HG03571 (cell line): ENCODE measurements around the gene TSHZ1.
A peak's percentile ranks its signal among the peaks of the same experiment; 100 is the strongest.

ENCODE experiments used
- ATAC-seq: cut with Tn5 transposase; IDR thresholded peaks from one replicate; pipeline ENCODE4 v1.9.1; 2021; ENCODE audit not compliant: unreplicated experiment

Gene TSHZ1

GRCh38 chr18:75206452-75207309 lies 3.9 kb upstream of the TSHZ1 start:
- no peak for ATAC-seq

- no peak for ATAC-seq
Observed at GRCh38 chr18:75207310-75208154, 3.1 kb upstream of the TSHZ1 start.

GRCh38 chr18:75208155-75208835 lies 2.3 kb upstream of the TSHZ1 start:
- no peak for ATAC-seq

- peak; percentile 16 for ATAC-seq
Observed at GRCh38 chr18:75208836-75209128, 1.8 kb upstream of the TSHZ1 start.

GRCh38 chr18:75209129-75209950 lies 1.3 kb upstream of the TSHZ1 start, which contains the start of gene PTGR3:
Gene PTGR3, minus strand, starts transcription at chr18:75209139. Its CDS starts 81 bp downstream, at chr18:75209058.
- peak; percentile 48 for ATAC-seq

GRCh38 chr18:75209951-75210258 lies 692 bp upstream of the TSHZ1 start:
- ATAC-seq = no peak

- no peak for ATAC-seq
Observed at GRCh38 chr18:75211002-75211621, 515 bp downstream of the TSHZ1 start.

- no peak for ATAC-seq
Observed at GRCh38 chr18:75211626-75211952, 992 bp downstream of the TSHZ1 start.

- no peak for ATAC-seq
Observed at GRCh38 chr18:75211953-75212750, 1.6 kb downstream of the TSHZ1 start.

GRCh38 chr18:75212751-75213090 lies 2.1 kb downstream of the TSHZ1 start:
- ATAC-seq = no peak

GRCh38 chr18:75213611-75214331 lies 3.2 kb downstream of the TSHZ1 start:
- no peak for ATAC-seq

GRCh38 chr18:75214332-75214690 lies 3.7 kb downstream of the TSHZ1 start:
- ATAC-seq = no peak

GRCh38 chr18:75214766-75215510 lies 4.3 kb downstream of the TSHZ1 start:
- no peak for ATAC-seq

- no peak for ATAC-seq
Observed at GRCh38 chr18:75215663-75216062, 5.1 kb downstream of the TSHZ1 start.

- no peak for ATAC-seq
Observed at GRCh38 chr18:75216212-75216910, 5.8 kb downstream of the TSHZ1 start.

GRCh38 chr18:75216911-75217689 lies 6.5 kb downstream of the TSHZ1 start:
- no peak for ATAC-seq
